Peyer's patch (tissue), 4 donors: ENCODE data around the gene EPHA8. TPM values are rescaled to one million over a fixed set of nuclear protein-coding genes. Genes with fewer than 3 reads are reported as not detected.

ENCODE experiments used
- DNase-seq, 3 donors: peaks; one replicate each; pipeline ENCODE4 v3.0.0-alpha.2; 2017 to 2019
- H3K27ac ChIP-seq, 4 donors: fragments of 200-600 bp; sonication (generic); one replicate each; pipeline ENCODE4 v1.5.1; 2016 to 2019
- H3K27me3 ChIP-seq, 2 donors: fragments of 200-600 bp; sonication (generic); one replicate each; pipeline ENCODE4 v1.5.1; 2019
- H3K36me3 ChIP-seq, 3 donors: fragments of 200-600 bp; sonication (generic); one replicate each; pipeline ENCODE4 v1.5.1; 2016 to 2019
- H3K4me1 ChIP-seq, 4 donors: fragments of 200-600 bp; sonication (generic); one replicate each; pipeline ENCODE4 v1.5.1; 2016 to 2019
- H3K4me3 ChIP-seq, 4 donors: fragments of 200-600 bp; sonication (generic); 1 replicate in 3 of 4; 2 replicates in 1 of 4; pipeline ENCODE4 v1.5.1; 2016 to 2019; ENCODE audit warnings: mild to moderate bottlenecking in 1 of 4
- H3K9me3 ChIP-seq, 4 donors: fragments of 200-600 bp; sonication (generic); one replicate each; pipeline ENCODE4 v1.5.1; 2016 to 2019; ENCODE audit warnings: mild to moderate bottlenecking in 1 of 4
- POLR2A ChIP-seq, 2 donors: fragments of 450-650 bp; IDR thresholded peaks; one replicate each; pipeline ENCODE4 v1.5.1; 2017; ENCODE audit warnings: antibody characterized with exemption in 2 of 2, mild to moderate bottlenecking in 2 of 2, moderate library complexity in 2 of 2
- total RNA-seq, 4 donors: library from RNA; depleted of rRNA; stranded (reverse); fragments of >200 nt; gene quantifications; one replicate each; pipeline ENCODE4 v1.1.0, GENCODE V29; 2016
- TF ChIP-seq, protein P1 (sequence below), 6 experiments: fragments of 450-650 bp in 4 of 6; fragments of 200-600 bp in 2 of 6; sonication (generic) in 1 of 6; IDR thresholded peaks; one replicate each; pipeline ENCODE4 v1.5.1; 2017 to 2019; ENCODE audit warnings: antibody characterized with exemption in 6 of 6, mild to moderate bottlenecking in 3 of 6, moderate library complexity in 1 of 6

The EPHA8 gene
- total RNA-seq, 4 donors from 2014 or later: not detected

DNA sequence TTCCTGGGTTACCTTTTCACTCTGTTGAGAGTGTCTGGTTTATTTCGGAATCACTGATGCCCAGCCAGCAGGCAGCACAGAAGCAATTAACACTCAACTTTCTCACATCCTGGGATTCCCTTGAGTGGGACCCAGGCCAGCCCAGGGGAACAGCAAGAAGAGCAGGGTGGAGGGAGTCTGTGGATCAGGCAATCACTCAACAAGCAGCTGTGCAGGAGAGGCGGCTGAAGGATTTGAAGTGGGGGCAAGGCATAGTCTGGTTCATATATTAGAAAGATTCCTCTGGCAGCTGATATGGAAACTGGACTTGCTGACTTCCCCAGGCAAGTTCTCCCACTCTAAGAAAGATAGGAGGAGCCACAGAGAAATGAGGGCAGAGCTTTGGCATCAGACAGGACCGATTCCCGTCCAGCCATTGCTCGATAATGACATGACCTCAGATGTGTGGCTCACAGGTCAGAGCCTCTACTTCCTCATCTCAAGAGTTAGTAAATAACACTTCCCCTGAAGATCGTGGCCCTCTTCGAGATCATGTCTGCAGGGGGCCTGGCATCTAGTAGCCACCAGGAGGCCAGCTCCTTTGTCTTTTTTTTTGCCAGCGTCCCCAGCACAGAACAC lies 12.4 kb downstream of the EPHA8 start:
- no peaks in the 10 kb centered on the region for H3K27me3 ChIP-seq
- no peaks in the 10 kb centered on the region for H3K9me3 ChIP-seq
- DNase-seq: no peak
- no peak overlapping the region for H3K4me3 ChIP-seq
- H3K27ac ChIP-seq: no peak overlapping the region
- H3K4me1 ChIP-seq: no peaks in the 10 kb centered on the region
- H3K36me3 ChIP-seq: no peaks in the 10 kb centered on the region
- TF ChIP-seq, protein P1, sequence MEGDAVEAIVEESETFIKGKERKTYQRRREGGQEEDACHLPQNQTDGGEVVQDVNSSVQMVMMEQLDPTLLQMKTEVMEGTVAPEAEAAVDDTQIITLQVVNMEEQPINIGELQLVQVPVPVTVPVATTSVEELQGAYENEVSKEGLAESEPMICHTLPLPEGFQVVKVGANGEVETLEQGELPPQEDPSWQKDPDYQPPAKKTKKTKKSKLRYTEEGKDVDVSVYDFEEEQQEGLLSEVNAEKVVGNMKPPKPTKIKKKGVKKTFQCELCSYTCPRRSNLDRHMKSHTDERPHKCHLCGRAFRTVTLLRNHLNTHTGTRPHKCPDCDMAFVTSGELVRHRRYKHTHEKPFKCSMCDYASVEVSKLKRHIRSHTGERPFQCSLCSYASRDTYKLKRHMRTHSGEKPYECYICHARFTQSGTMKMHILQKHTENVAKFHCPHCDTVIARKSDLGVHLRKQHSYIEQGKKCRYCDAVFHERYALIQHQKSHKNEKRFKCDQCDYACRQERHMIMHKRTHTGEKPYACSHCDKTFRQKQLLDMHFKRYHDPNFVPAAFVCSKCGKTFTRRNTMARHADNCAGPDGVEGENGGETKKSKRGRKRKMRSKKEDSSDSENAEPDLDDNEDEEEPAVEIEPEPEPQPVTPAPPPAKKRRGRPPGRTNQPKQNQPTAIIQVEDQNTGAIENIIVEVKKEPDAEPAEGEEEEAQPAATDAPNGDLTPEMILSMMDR (IDR thresholded peaks at IDR 0.05): no peak
- TF ChIP-seq POLR2A (IDR thresholded peaks at IDR 0.05): no peak

DNA sequence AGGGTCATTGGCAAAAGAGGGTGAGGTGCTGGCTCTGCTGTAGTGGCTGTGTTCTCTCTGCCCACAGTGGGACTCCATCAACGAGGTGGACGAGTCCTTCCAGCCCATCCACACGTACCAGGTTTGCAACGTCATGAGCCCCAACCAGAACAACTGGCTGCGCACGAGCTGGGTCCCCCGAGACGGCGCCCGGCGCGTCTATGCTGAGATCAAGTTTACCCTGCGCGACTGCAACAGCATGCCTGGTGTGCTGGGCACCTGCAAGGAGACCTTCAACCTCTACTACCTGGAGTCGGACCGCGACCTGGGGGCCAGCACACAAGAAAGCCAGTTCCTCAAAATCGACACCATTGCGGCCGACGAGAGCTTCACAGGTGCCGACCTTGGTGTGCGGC lies 12.9 kb downstream of the EPHA8 start:
- Histone ChIP-seq H3K4me3 (no peak overlapping the region), H3K9me3 (no peaks in the 10 kb centered on the region), H3K27ac (no peak overlapping the region), H3K4me1 (no peaks in the 10 kb centered on the region), H3K27me3 (no peaks in the 10 kb centered on the region), H3K36me3 (no peaks in the 10 kb centered on the region)
- DNase-seq: no peak
- no peak for TF ChIP-seq POLR2A (IDR thresholded peaks at IDR 0.05)
- TF ChIP-seq, protein P1 (IDR thresholded peaks at IDR 0.05): no peak

DNA sequence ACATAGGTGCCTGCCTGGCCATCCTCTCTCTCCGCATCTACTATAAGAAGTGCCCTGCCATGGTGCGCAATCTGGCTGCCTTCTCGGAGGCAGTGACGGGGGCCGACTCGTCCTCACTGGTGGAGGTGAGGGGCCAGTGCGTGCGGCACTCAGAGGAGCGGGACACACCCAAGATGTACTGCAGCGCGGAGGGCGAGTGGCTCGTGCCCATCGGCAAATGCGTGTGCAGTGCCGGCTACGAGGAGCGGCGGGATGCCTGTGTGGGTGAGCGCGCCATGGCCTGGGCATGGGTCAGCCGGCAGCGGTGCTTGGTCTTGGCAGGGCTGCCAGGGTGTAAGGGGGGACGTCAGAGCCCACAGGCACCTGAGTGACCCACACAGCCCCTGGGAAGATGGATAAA lies 13.3 kb downstream of the EPHA8 start:
- TF ChIP-seq, protein P1 (IDR thresholded peaks at IDR 0.05): no peak
- TF ChIP-seq POLR2A (IDR thresholded peaks at IDR 0.05): no peak
- H3K27me3 ChIP-seq: no peaks in the 10 kb centered on the region

DNA sequence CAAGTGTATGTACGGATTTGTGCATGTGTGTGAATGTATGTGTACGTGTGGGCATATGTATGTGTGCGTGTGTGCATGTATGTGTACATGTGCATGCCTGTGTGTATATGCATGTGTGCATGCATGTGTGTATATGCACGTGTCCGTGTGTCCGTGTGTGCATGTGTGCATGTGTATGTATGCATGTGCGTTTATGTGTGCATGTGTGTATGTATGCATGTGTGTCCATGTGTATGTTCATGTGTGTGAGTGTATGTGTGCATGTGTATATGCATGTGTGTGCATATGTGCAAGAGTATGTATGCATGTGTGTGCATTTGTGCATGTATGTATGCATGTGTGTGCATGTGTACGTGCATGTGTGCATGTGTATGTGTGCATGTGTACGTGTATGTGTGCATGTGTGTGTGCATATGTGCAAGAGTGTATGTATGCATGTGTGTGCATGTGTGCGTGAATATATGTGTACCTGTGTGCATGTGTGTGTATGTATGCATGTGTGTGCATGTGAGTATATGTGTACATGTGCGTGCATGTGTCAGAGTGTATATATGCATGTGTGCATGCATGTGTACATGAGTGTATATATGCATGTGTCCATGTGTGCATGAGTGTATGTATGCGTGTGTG lies 15.6 kb downstream of the EPHA8 start:
- no peaks in the 10 kb centered on the region for H3K9me3 ChIP-seq
- no peaks in the 10 kb centered on the region for H3K27me3 ChIP-seq
- DNase-seq: no peak
- no peak overlapping the region for H3K27ac ChIP-seq
- H3K4me1 ChIP-seq: no peaks in the 10 kb centered on the region
- no peak overlapping the region for H3K4me3 ChIP-seq
- no peaks in the 10 kb centered on the region for H3K36me3 ChIP-seq
- TF ChIP-seq, protein P1 (IDR thresholded peaks at IDR 0.05): no peak
- no peak for TF ChIP-seq POLR2A (IDR thresholded peaks at IDR 0.05)

More for the DNA sequence above, 13.3 kb downstream of the EPHA8 start:
- Histone ChIP-seq H3K36me3 (no peaks in the 10 kb centered on the region), H3K27ac (no peak overlapping the region), H3K4me1 (no peaks in the 10 kb centered on the region), H3K9me3 (no peaks in the 10 kb centered on the region), H3K4me3 (no peak overlapping the region)
- DNase-seq: no peak

DNA sequence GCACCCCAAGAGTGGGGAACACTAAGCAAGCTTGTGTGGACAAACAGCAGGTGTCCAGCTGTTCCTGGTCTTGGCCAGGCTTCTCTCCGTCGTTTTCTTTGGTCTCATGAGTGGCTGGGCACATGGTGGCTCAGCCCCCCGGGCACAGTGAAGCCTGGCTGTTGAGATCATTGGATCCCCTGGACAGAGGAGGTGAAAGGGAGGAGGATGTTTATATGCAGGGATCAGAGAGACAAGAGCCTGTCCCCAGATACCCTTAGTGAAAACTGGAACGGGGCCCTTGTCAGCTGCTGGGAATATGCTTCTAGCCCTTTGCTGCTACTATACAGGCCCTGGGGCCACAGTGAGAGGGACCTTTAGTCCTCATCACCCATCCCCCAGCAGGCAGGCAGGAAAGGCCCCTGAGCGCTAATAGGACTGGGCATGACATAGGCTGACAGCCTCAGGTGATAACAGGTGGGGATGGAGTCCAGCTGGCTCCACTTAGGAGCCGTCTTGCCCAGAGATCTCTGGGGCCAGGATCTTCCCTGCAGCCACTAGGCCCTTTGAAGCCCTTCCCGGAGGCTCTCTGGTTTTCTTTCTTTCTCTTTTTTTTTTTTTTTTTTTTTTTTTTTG lies 16.4 kb downstream of the EPHA8 start:
- H3K4me1 ChIP-seq: no peaks in the 10 kb centered on the region
- H3K36me3 ChIP-seq: no peaks in the 10 kb centered on the region
- H3K27me3 ChIP-seq: no peaks in the 10 kb centered on the region
- no peak for DNase-seq
- H3K4me3 ChIP-seq: no peak overlapping the region
- no peaks in the 10 kb centered on the region for H3K9me3 ChIP-seq
- no peak for TF ChIP-seq POLR2A (IDR thresholded peaks at IDR 0.05)
- TF ChIP-seq, protein P1 (IDR thresholded peaks at IDR 0.05): no peak
- H3K27ac ChIP-seq: no peak overlapping the region
